IMR-90 (cell line): ENCODE data around the gene UGT1A10. TPM values are rescaled to one million over a fixed set of nuclear protein-coding genes. Genes with fewer than 3 reads are reported as not detected.

Source experiments
- ATAC-seq: fragments of 200-7000 bp; cut with Tn5 transposase; 2 replicates; pipeline ENCODE4 v1.9.1; 2020; ENCODE audit warnings: low read depth, mild to moderate bottlenecking, moderate library complexity
- BruUV-seq: library from RNA; stranded (reverse); fragments of 400-500 nt; replicated peaks from 2 replicates; lab custom pipeline; 2021; lab: Mats Ljungman, UMichigan
- CTCF ChIA-PET: fragments of 300-600 bp; formaldehyde crosslinking; extraction: SDS; loops from one replicate; lab custom pipeline; 2021; ENCODE audit warnings: antibody characterized with exemption; lab: Yijun Ruan, JAX
- POLR2A ChIA-PET: fragments of 300-600 bp; sonication (Branson Sonifier 250); formaldehyde crosslinking; loops from one replicate; lab custom pipeline; 2022; ENCODE audit warnings: antibody characterized with exemption; ENCODE audit not compliant: unreplicated experiment; lab: Charles Lee
- DNase-seq: peaks from one replicate; pipeline ENCODE4 v3.0.0; 2013
- H2AFZ ChIP-seq: replicated peaks from 2 replicates; pipeline ENCODE3; 2013; ENCODE audit warnings: low read length, mild to moderate bottlenecking; ENCODE audit not compliant: poor library complexity
- H2AK5ac ChIP-seq: 2 replicates; pipeline ENCODE4 v1.6.1; 2013; ENCODE audit warnings: low read depth, low read length, inconsistent platforms
- H2AK9ac ChIP-seq: replicated peaks from 2 replicates; pipeline ENCODE3; 2013; ENCODE audit warnings: mild to moderate bottlenecking, low read depth, low read length, moderate library complexity; ENCODE audit not compliant: poor library complexity
- H2BK120ac ChIP-seq: 2 replicates; pipeline ENCODE4 v1.6.1; 2013; ENCODE audit warnings: low read depth, low read length, inconsistent platforms
- H2BK15ac ChIP-seq: 3 replicates; pipeline ENCODE4 v1.6.1; 2013; ENCODE audit warnings: low read depth, low read length, inconsistent platforms
- H2BK20ac ChIP-seq: 2 replicates; pipeline ENCODE4 v1.6.1; 2013; ENCODE audit warnings: low read depth, mild to moderate bottlenecking, inconsistent platforms, low read length, moderate library complexity
- H2BK5ac ChIP-seq: 2 replicates; pipeline ENCODE4 v1.6.1; 2013; ENCODE audit warnings: mild to moderate bottlenecking, low read depth, low read length, inconsistent platforms; ENCODE audit not compliant: poor library complexity, severe bottlenecking
- H3K14ac ChIP-seq: replicated peaks from 2 replicates; pipeline ENCODE4 v1.6.1; 2013; ENCODE audit warnings: low read depth, low read length, inconsistent platforms
- H3K18ac ChIP-seq: 2 replicates; pipeline ENCODE4 v1.6.1; 2013; ENCODE audit warnings: low read depth, low read length, control low read depth
- H3K23ac ChIP-seq: 2 replicates; pipeline ENCODE4 v1.6.1; 2013; ENCODE audit warnings: low read depth, low read length, inconsistent platforms
- H3K27ac ChIP-seq: 2 replicates; pipeline ENCODE4 v1.5.1; 2013; ENCODE audit warnings: mild to moderate bottlenecking, control low read depth, low read length; ENCODE audit not compliant: insufficient read depth
- H3K27me3 ChIP-seq: 2 replicates; pipeline ENCODE4 v1.6.1; 2013; ENCODE audit warnings: low read length; ENCODE audit not compliant: control insufficient read depth, insufficient read depth
- H3K36me3 ChIP-seq: 2 replicates; pipeline ENCODE4 v1.6.1; 2013; ENCODE audit warnings: low read length, mixed read lengths; ENCODE audit not compliant: control insufficient read depth, insufficient read depth
- H3K4ac ChIP-seq: 2 replicates; pipeline ENCODE4 v1.6.1; 2013; ENCODE audit warnings: low read depth, low read length, inconsistent platforms
- H3K4me1 ChIP-seq: 2 replicates; pipeline ENCODE4 v1.6.1; 2013; ENCODE audit warnings: low read length, mixed read lengths; ENCODE audit not compliant: control insufficient read depth, insufficient read depth
- H3K4me2 ChIP-seq: 2 replicates; pipeline ENCODE4 v1.6.1; 2013; ENCODE audit warnings: low read depth, mild to moderate bottlenecking, control low read depth, low read length, moderate library complexity
- H3K4me3 ChIP-seq: 2 replicates; pipeline ENCODE4 v1.5.1; 2013; ENCODE audit warnings: low read depth, mild to moderate bottlenecking, control low read depth, low read length, moderate library complexity; ENCODE audit not compliant: insufficient read depth
- H3K56ac ChIP-seq: 2 replicates; pipeline ENCODE4 v1.6.1; 2013; ENCODE audit warnings: low read length, inconsistent platforms; ENCODE audit not compliant: insufficient read depth; ENCODE audit errors: extremely low read depth
- H3K79me1 ChIP-seq, 2 experiments: 2 replicates each; pipeline ENCODE4 v1.6.1; 2013; ENCODE audit warnings: low read length in 2 of 2, inconsistent platforms in 1 of 2, low read depth in 1 of 2
- H3K9ac ChIP-seq: 2 replicates; pipeline ENCODE4 v1.6.1; 2013; ENCODE audit warnings: low read depth, low read length, control low read depth
- H3K9me1 ChIP-seq: 2 replicates; pipeline ENCODE4 v1.6.1; 2013; ENCODE audit warnings: low read length, inconsistent platforms; ENCODE audit not compliant: insufficient read depth
- H3K9me3 ChIP-seq: 2 replicates; pipeline ENCODE4 v1.6.1; 2013; ENCODE audit warnings: low read length; ENCODE audit not compliant: control insufficient read depth, insufficient read depth
- H4K20me1 ChIP-seq: 2 replicates; pipeline ENCODE4 v1.6.1; 2013; ENCODE audit warnings: low read length, inconsistent platforms; ENCODE audit not compliant: insufficient read depth
- H4K5ac ChIP-seq: 2 replicates; pipeline ENCODE4 v1.6.1; 2013; ENCODE audit warnings: mild to moderate bottlenecking, low read depth, low read length, control low read depth
- H4K8ac ChIP-seq, 2 experiments: 2 replicates each; pipeline ENCODE4 v1.6.1; 2013; ENCODE audit warnings: low read depth in 2 of 2, low read length in 2 of 2, control low read depth in 1 of 2, inconsistent platforms in 1 of 2
- H4K91ac ChIP-seq: 2 replicates; pipeline ENCODE4 v1.6.1; 2013; ENCODE audit warnings: low read depth, low read length, inconsistent platforms; ENCODE audit not compliant: insufficient read depth
- BHLHE40 ChIP-seq: fragments of 150-350 bp; IDR thresholded peaks from 2 replicates; pipeline ENCODE4 v1.6.1; 2016; ENCODE audit warnings: mild to moderate bottlenecking, low read depth, low read length
- CEBPB ChIP-seq: IDR thresholded peaks from 2 replicates; pipeline ENCODE4 v1.6.1; 2012; ENCODE audit warnings: low read depth, low read length, improper control_type of control experiment
- CTCF ChIP-seq: conservative IDR thresholded peaks from 2 replicates; pipeline ENCODE4 v1.5.1; 2012; ENCODE audit warnings: mild to moderate bottlenecking, low read depth, low read length, improper control_type of control experiment
- ELK1 ChIP-seq: fragments of 150-350 bp; IDR thresholded peaks from 2 replicates; pipeline ENCODE4 v1.6.1; 2016; ENCODE audit warnings: low read depth, mild to moderate bottlenecking, low read length, moderate library complexity, borderline replicate concordance
- FOS ChIP-seq: fragments of 150-350 bp; IDR thresholded peaks from 2 replicates; pipeline ENCODE4 v1.6.1; 2016; ENCODE audit warnings: low read depth, low read length
- MAFK ChIP-seq: IDR thresholded peaks from 2 replicates; pipeline ENCODE4 v1.6.1; 2012; ENCODE audit warnings: low read depth, low read length, improper control_type of control experiment
- MAZ ChIP-seq: IDR thresholded peaks from 2 replicates; pipeline ENCODE4 v1.6.1; 2012; ENCODE audit warnings: low read depth, mild to moderate bottlenecking, low read length, improper control_type of control experiment, moderate library complexity, borderline replicate concordance
- NFE2L2 ChIP-seq: fragments of 150-350 bp; IDR thresholded peaks from 2 replicates; pipeline ENCODE4 v1.6.1; 2016; ENCODE audit warnings: low read depth, mild to moderate bottlenecking, low read length
- POLR2A ChIP-seq: IDR thresholded peaks from 2 replicates; pipeline ENCODE4 v1.6.1; 2012; ENCODE audit warnings: mild to moderate bottlenecking, low read depth, low read length
- RAD21 ChIP-seq: IDR thresholded peaks from 2 replicates; pipeline ENCODE4 v1.6.1; 2012; ENCODE audit warnings: low read length, improper control_type of control experiment
- RCOR1 ChIP-seq: IDR thresholded peaks from 2 replicates; pipeline ENCODE4 v1.6.1; 2012; ENCODE audit warnings: mild to moderate bottlenecking, low read length, improper control_type of control experiment; ENCODE audit not compliant: insufficient replicate concordance
- RFX5 ChIP-seq: IDR thresholded peaks from 2 replicates; pipeline ENCODE4 v1.8.0; 2012; ENCODE audit warnings: low read depth, mild to moderate bottlenecking, low read length, moderate library complexity
- SMC3 ChIP-seq: fragments of 150-350 bp; IDR thresholded peaks from 2 replicates; pipeline ENCODE4 v1.6.1; 2016; ENCODE audit warnings: low read depth, mild to moderate bottlenecking, antibody characterized with exemption, low read length, moderate library complexity
- WGBS, 2 experiments: methylation state at CpG; one replicate each; pipeline versions ENCODE4 v1.1.5 to v1.1.7; 2013; ENCODE audit warnings: missing lambda C conversion rate in 2 of 2; ENCODE audit not compliant: insufficient read length in 1 of 2; ENCODE audit errors: extremely low coverage in 2 of 2; 5-methylcytosine and 5-hydroxymethylcytosine counted together
- dilution Hi-C: fragments of 300-500 bp; cut with HindIII; formaldehyde crosslinking; loops from one replicate; pipeline ENCODE4 v1.14.3; 2018; ENCODE audit warnings: low sequenced_read_pairs; ENCODE audit not compliant: unreplicated experiment
- in situ Hi-C: fragments of 300-500 bp; cut with MboI; formaldehyde crosslinking; loops from 3 replicates; pipeline ENCODE4 v1.14.3; 2019; ENCODE audit warnings: low sequenced_read_pairs, inconsistent platforms, mixed read lengths
- intact Hi-C: fragments of 100-400 bp; cut with micrococcal nuclease; formaldehyde crosslinking; loops from 2 replicates; pipeline ENCODE4 v1.10.0; 2022
- polyA plus RNA-seq, 3 experiments: library from polyadenylated mRNA; depleted of rRNA; stranded (reverse); fragments of >200 nt; gene quantifications; 2 replicates each; pipeline ENCODE4 v1.2.3, GENCODE V29; 2012; ENCODE audit warnings: low replicate concordance in 1 of 3
- total RNA-seq: library from RNA; depleted of rRNA; stranded (reverse); fragments of >200 nt; gene quantifications from 2 replicates; pipeline ENCODE4 v1.2.3, GENCODE V29; 2012
- TF ChIP-seq, protein P1 (sequence below): fragments of 150-350 bp; IDR thresholded peaks from 2 replicates; pipeline ENCODE4 v1.6.1; 2017; ENCODE audit warnings: mild to moderate bottlenecking, antibody characterized with exemption, low read length, low read depth

UGT1A10 gene
- total and polyA plus RNA-seq, 2 of the 4 experiments (the other 2 are of a cell fraction) = not detected

DNA sequence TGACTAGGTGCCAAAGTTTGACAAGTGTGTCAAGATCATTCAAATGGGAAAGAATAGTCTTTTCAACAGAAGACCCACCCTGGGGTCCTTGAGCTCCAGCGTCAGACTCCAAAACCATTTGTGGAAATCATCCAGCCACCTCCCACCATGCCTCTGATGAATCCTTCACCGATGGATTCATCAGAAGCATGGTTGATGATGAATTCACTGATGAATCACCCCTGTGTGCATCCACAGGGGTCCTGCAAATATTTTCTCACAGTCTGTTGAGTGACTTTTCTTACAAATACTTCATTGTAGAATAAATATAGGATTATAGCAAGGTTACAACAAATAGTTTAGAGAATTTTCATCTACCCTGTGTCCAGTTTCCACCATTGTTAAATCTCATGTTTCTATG lies 39.8 kb downstream of the UGT1A10 start:
- H3K56ac ChIP-seq = no peak overlapping the region
- H2BK15ac ChIP-seq = no peak overlapping the region
- intact Hi-C loops = no loop called here
- in situ Hi-C loops = no loop called here
- no peak overlapping the region for H4K91ac ChIP-seq
- WGBS, 2 experiments = no CpG with 5 or more reads among the region's 2 CpGs
- CTCF ChIA-PET = no interaction called here
- H3K4me2 ChIP-seq = no peak overlapping the region
- no peaks in the 10 kb centered on the region for H3K4me1 ChIP-seq
- no peak overlapping the region for H2BK5ac ChIP-seq
- H3K27me3 ChIP-seq = no peaks in the 10 kb centered on the region
- no peaks in the 10 kb centered on the region for H3K9me3 ChIP-seq
- ATAC-seq (no peak), DNase-seq (no peak)
- no peak overlapping the region for H3K14ac ChIP-seq
- no peak overlapping the region for H3K23ac ChIP-seq
- H4K8ac ChIP-seq = no peak overlapping the region
- H3K79me1 ChIP-seq = no peaks in the 10 kb centered on the region
- H3K36me3 ChIP-seq = no peaks in the 10 kb centered on the region
- no peak overlapping the region for H2AFZ ChIP-seq
- no peak overlapping the region for H3K27ac ChIP-seq
- no peak overlapping the region for H2BK20ac ChIP-seq
- no peak overlapping the region for H3K4ac ChIP-seq
- no peak overlapping the region for H3K9ac ChIP-seq
- no TSS peak for BruUV-seq
- no peaks in the 10 kb centered on the region for H4K20me1 ChIP-seq
- POLR2A ChIA-PET = no interaction called here
- H4K5ac ChIP-seq = no peak overlapping the region
- H2AK5ac ChIP-seq = no peak overlapping the region
- no peak overlapping the region for H2BK120ac ChIP-seq
- dilution Hi-C loops = no loop called here
- no peak overlapping the region for H3K4me3 ChIP-seq
- no peak for TF ChIP-seq CEBPB
- TF ChIP-seq RFX5 = no peak
- no peak for TF ChIP-seq BHLHE40
- TF ChIP-seq MAFK = no peak
- no peak for TF ChIP-seq CTCF
- TF ChIP-seq ELK1 = no peak
- no peak for TF ChIP-seq NFE2L2
- TF ChIP-seq FOS = no peak
- TF ChIP-seq MAZ = no peak
- TF ChIP-seq RCOR1 = no peak
- no peak for TF ChIP-seq SMC3
- no peak for TF ChIP-seq RAD21
- TF ChIP-seq, protein P1, sequence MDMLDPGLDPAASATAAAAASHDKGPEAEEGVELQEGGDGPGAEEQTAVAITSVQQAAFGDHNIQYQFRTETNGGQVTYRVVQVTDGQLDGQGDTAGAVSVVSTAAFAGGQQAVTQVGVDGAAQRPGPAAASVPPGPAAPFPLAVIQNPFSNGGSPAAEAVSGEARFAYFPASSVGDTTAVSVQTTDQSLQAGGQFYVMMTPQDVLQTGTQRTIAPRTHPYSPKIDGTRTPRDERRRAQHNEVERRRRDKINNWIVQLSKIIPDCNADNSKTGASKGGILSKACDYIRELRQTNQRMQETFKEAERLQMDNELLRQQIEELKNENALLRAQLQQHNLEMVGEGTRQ = no peak
- TF ChIP-seq POLR2A = no peak
- no peaks in the 10 kb centered on the region for H3K9me1 ChIP-seq
- no peak overlapping the region for H2AK9ac ChIP-seq
- H3K18ac ChIP-seq = no peak overlapping the region
